HG02610 (cell line): ENCODE data around the gene KIR3DL2.
"Not testable (repeated sequence)": the region's sequence is repeated elsewhere in the genome, so short reads cannot be mapped to it uniquely, and the experiment has no call there.

Experiments
- ATAC-seq: cut with Tn5 transposase; IDR thresholded peaks from one replicate; pipeline ENCODE4 v1.9.1; 2021; ENCODE audit warnings: mild to moderate bottlenecking, moderate library complexity; ENCODE audit not compliant: unreplicated experiment

The KIR3DL2 gene

GRCh38 chr19:54850061-54850640 lies at the start of gene KIR3DL2:
Gene KIR3DL2 (plus strand): TSS chr19:54850443. CDS start chr19:54850476, 33 bp downstream.
- not testable (repeated sequence) for ATAC-seq

- no peak for ATAC-seq
Observed at GRCh38 chr19:54803410-54803809, 46.8 kb upstream of the KIR3DL2 start, which contains the start of gene KIR2DL4. Gene KIR2DL4 (plus strand): TSS chr19:54803610. CDS start chr19:54803652, 42 bp downstream.

- ATAC-seq = no peak
Observed at GRCh38 chr19:54804101-54804500, 46.1 kb upstream of the KIR3DL2 start.

- no peak for ATAC-seq
Observed at GRCh38 chr19:54804571-54804970, 45.7 kb upstream of the KIR3DL2 start.

DNA sequence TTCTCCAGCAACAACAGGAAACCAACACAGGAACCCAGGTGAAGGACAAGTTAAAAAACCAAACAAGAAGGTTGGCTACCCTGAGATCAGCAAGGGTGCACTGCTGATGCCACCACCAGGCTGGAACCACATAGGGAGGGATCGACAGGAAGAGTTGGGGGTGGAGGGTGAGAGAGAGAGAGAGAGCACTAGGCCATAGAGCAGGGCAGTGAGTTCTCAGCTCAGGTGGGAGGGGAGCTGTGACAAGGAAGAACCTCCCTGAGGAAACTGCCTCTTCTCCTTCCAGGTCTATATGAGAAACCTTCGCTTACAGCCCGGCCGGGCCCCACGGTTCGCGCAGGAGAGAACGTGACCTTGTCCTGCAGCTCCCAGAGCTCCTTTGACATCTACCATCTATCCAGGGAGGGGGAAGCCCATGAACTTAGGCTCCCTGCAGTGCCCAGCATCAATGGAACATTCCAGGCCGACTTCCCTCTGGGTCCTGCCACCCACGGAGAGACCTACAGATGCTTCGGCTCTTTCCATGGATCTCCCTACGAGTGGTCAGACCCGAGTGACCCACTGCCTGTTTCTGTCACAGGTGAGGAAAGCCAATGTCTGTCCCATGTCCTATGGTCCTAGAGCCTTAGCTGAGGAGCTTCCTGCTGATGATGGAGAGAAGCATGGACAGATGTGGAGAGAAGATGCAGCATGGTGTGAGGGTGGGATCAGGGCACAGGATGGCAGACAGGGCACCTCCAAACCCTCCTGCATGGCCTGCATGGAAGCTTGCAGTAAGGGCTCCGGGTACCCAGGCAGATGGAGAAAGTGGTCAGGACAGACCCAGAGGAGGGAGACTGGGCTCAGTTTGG lies 44.4 kb upstream of the KIR3DL2 start:
- no peak for ATAC-seq

- ATAC-seq = no peak
Observed at GRCh38 chr19:54806516-54806838, 43.8 kb upstream of the KIR3DL2 start.

DNA sequence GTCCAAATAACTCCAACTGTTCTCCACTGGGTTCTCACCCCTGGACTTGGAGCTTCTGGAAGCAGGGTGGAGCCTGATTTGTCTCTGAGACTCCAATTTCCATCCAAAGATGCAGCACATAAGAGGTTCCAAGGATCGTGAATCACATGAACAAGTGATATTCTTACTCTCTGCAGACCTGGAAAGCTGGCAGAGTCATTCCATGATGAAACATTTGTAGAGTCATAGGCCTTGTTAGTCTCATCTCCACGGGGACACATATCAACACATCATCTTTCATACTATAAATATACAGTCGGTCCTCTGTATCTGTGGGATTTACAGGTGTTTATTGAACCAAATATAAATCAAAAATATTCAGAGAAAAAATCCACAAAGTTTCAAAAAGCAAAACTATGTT lies 35.7 kb upstream of the KIR3DL2 start:
- not testable (repeated sequence) for ATAC-seq

DNA sequence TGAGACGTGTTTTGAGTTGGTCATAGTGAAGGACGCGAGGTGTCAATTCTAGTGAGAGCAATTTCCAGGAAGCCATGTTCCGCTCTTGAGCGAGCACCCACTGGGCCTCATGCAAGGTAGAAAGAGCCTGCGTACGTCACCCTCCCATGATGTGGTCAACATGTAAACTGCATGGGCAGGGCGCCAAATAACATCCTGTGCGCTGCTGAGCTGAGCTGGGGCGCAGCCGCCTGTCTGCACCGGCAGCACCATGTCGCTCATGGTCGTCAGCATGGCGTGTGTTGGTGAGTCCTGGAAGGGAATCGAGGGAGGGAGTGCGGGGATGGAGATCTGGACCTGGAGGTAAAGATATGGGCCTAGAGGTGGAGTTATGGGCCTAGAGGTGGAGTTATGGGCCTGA lies 34.0 kb upstream of the KIR3DL2 start, which contains the start of gene KIR3DL1:
Gene KIR3DL1 (plus strand): TSS at position 218 of the 400 bp plus-strand sequence.
- not testable (repeated sequence) for ATAC-seq

DNA sequence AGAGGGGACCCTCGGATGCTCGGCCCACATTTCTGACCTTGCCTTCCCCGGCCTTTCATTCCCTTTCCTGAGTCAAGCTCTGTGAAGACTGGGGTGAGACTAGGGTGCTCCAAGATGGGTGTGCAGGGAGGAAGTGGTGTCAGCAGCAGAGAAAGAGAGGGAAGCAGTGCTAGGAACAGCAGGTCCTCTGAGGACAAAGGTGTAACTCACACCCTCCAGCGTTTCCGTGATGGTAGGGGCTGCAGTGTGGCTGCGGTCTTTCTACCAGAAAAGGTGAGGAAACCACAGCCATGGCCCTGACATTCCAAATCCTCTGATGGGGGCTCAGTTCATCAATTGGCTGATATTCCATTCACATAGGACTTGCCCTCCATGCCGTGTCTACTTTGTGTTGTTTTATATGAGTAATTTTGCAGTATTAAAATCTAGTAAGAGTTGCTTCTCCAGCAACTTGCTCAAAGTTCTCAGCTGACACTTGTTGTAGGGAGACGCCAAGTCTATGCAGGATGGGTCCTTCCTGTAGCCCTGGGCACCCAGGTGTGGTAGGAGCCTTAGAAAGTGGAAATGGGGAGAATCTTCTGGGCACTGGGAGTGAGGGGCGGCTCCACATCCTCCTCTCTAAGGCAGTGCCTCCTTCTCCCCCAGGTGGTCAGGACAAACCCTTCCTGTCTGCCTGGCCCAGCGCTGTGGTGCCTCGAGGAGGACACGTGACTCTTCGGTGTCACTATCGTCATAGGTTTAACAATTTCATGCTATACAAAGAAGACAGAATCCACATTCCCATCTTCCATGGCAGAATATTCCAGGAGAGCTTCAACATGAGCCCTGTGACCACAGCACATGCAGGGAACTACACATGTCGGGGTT lies 32.3 kb upstream of the KIR3DL2 start:
- no peak for ATAC-seq

- ATAC-seq = not testable (repeated sequence)
Observed at GRCh38 chr19:54824416-54824815, 25.8 kb upstream of the KIR3DL2 start.

DNA sequence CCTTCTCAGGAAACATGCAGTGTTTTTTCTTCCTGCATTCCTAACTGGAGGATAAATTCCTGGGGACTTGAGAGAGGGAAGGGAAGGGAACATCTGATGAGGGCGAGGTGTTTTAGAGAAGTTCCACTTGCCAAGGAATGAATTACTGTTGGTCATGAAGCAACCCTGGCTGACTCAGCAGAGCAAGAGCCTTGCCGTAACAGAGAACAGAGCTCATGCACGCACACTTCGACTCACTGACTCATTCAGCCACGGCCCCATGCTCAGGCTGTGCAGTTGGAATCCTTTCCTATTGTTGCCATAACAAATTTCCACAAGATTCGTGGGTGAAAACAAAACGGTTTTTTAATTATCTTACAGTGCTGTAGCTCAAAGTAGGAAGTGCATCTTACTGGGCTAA lies 24.9 kb upstream of the KIR3DL2 start:
- ATAC-seq = not testable (repeated sequence)

DNA sequence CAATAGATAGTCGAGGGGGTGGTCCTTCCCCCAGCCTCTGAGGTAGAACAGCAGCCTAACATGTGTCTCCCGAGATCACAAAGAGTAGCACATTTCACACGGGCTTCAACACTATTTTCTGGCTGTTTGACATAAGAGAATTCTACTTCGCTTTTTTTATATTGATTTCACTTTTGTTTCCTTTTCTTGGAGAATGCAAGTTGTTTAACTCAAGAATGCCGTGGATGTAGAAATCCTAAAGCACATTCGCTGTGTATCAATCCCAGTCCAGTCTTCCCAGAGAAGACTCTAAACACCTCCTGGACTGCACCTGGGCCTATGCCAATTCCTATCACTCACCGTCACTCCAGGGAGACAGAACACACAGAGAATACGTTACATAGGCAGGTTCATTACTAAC lies 22.2 kb upstream of the KIR3DL2 start:
- ATAC-seq = not testable (repeated sequence)

DNA sequence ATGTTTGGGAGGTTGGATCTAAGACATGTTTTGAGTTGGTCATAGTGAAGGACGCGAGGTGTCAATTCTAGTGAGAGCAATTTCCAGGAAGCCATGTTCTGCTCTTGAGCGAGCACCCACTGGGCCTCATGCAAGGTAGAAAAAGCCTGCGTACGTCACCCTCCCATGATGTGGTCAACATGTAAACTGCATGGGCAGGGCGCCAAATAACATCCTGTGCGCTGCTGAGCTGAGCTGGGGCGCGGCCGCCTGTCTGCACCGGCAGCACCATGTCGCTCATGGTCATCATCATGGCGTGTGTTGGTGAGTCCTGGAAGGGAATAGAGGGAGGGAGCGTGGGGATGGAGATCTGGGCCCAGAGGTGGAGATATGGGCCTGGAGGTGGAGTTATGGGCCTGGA lies 17.7 kb upstream of the KIR3DL2 start, which contains the start of gene KIR2DS4:
Gene KIR2DS4 (plus strand): TSS at position 181 of the 400 bp plus-strand sequence.
- ATAC-seq = not testable (repeated sequence)

- not testable (repeated sequence) for ATAC-seq
Observed at GRCh38 chr19:54835126-54835525, 15.1 kb upstream of the KIR3DL2 start.

- ATAC-seq = not testable (repeated sequence)
Observed at GRCh38 chr19:54837522-54837921, 12.7 kb upstream of the KIR3DL2 start.

DNA sequence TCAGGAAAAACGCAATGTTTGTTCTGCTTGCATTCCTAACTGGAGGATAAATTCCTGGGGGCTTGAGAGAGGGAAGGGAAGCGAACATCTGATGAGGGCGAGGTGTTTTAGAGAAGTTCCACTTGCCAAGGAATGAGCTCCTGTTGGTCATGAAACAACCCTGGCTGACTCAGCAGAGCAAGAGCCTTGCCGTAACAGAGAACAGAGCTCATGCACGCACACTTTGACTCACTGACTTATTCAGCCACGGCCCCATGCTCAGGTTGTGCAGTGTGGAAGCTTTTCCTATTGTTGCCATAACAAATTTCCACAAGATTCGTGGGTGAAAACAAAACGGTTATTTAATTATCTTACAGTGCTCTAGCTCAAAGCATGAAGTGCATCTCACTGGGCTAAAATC lies 7.1 kb upstream of the KIR3DL2 start:
- not testable (repeated sequence) for ATAC-seq

- no peak for ATAC-seq
Observed at GRCh38 chr19:54850930-54851329, 687 bp downstream of the KIR3DL2 start.

- ATAC-seq = no peak
Observed at GRCh38 chr19:54851353-54851752, 1.1 kb downstream of the KIR3DL2 start.

DNA sequence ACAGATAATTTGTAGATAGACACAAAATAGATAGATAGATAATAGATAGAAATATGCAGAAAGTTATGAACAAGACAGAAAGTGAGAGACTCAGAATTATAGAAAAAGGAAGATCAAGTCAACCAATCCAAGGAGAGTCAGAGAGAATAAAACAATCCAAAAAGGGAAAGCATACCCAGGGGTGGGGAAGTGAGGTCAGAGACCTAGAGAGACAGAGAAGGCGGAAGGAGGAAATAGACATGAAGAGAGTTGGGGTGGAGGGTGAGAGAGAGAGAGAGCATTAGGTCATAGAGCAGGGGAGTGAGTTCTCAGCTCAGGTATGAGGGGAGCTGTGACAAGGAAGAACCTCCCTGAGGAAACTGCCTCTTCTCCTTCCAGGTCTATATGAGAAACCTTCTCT lies 5.0 kb downstream of the KIR3DL2 start:
- ATAC-seq = not testable (repeated sequence)

GRCh38 chr19:54858476-54858875 lies 8.2 kb downstream of the KIR3DL2 start:
- ATAC-seq = not testable (repeated sequence)

GRCh38 chr19:54859421-54859820 lies 9.2 kb downstream of the KIR3DL2 start:
- not testable (repeated sequence) for ATAC-seq
